Posterior vena cava (tissue), 2 donors: ENCODE results near the gene RIMKLA. TPM values are rescaled to one million over a fixed set of nuclear protein-coding genes. Genes with fewer than 3 reads are reported as not detected.

Experiments used
- DNase-seq: peaks from one replicate; pipeline ENCODE4 v3.0.0-alpha.2; 2020; ENCODE audit warnings: low spot score
- intact Hi-C, 2 donors: fragments of 100-400 bp; cut with DNase I; formaldehyde crosslinking; loops; one replicate each; pipeline versions ENCODE4 v1.14.1 to v1.14.2; 2022 to 2023
- total RNA-seq, 2 donors: library from RNA; stranded (reverse); fragmentation: NEBNext Ultra II Directional; extraction: Animal tissue kit (Norgen Biotek cat#: 25700); gene quantifications; one replicate each; pipeline ENCODE4 v1.2.1, GENCODE V29; 2021
- donor health status: DM: yes; HTN: yes; CAD: no.
- donor health status: DM: yes; HTN: yes; CAD: no.

RIMKLA gene
- total RNA-seq, 2 donors from 2014 or later, result 0.24 to 0.74 TPM

DNA sequence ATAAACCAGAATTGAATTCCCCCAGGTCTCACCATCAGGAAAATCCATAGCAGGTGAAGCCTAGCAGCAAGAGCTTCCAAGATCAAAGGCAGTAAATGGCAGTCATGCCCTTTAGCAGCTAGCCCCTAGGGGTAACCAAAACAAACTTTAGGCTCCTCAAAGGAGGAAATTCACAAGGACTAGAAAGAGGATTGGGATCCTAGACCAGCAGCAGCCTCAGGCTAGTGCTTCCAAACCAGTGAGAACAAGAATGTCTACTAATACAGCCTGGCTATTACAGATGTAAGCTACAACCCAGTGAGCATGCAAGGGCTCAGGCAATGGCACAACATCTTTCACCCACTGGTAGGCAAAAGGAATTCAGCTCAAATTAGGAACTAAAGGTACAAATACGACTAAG is 11.1 kb upstream of the RIMKLA start:
- intact Hi-C loops, result no loop called here
- DNase-seq, result no peak

DNA sequence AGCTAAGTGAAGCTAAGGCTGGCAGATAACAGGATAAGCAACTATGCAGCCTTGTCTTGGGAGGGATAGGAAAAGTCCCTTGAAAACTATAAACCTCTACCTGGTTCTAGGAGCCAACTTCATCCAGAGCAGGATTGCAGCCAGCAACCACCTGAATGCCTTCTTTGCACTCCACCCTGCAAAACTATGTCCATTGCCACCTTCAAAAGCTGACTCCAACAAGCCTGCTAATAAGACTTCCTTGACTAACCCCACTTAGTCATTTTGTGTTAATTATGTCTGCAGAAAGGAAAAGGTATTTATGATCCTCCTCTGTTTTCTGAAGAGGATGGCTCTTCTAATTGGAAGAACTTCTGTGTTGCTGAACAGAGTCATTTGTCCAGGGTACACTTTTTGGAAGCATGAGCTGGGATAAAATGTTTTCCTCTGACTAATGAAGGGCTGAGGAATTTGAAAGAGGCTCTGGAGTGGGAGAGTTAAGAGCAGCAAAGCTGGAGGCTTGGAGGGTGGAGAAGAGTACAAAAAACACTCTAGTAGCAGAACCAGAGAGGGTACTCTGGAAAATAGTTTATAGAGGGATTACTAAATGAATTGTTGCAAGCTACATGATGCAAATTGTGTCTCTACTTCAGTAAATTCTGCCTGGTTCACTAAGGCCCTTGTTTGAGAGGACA is 9.6 kb upstream of the RIMKLA start:
- no peak for DNase-seq
- intact Hi-C loops, result no loop called here

DNA sequence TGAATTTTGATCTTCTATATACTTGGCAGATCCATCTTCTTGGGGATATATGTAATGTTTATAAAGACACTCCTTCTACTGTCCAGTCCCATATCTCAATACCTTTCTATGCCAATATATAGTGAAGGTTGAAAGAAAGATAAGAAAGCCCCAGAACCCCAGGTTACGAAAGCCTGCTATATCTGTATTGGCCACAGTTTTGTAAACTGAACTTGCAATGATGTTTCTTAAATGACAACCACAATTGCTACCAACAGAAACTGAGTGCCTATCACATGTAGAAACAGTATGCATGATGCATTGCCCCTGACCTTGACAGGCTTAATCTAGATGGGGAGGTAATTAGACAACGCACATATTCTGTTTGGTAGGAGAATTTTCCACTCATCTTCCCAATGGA is 7.8 kb upstream of the RIMKLA start:
- DNase-seq, result no peak
- intact Hi-C loops, result no loop called here

DNA sequence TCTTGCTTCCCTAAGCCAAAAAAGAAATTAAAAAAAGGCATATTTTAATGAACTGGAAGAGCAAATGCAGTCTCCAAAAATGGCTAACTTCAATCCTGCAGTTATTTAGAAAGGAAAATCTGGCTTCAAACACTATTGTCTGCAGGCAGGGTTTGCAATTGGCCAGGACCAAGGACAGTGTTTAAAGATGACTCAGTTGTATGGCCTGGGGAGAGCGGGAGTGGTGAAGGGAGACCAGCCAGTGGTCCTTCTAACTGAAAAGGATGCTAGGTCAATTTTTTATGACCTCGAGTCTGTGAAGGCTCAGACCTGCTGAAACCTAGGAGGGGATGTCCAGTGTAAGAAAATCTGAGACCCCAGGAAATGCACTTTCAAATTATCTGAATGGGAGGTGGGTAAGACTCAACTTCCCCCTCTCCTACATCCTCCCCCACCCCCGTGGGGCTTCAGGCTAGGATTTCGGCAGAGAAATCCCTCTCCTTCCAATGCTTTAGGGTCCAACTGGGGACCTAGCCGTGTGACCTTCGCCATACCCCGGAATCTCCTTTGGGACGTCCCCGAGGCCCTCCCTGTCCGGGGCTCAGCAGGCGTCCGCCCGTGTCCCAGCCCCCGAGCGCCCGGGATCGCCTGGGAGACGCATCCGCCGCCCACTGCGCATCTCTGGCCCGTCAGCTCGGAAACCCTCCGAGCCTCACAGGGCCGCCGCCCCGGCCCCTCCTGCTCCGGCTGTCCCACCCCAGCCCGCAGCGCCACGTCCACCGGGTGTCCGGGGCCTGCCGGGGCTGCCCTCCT is 602 bp upstream of the RIMKLA start:
- intact Hi-C loops, result no loop called here
- DNase-seq, result no peak

DNA sequence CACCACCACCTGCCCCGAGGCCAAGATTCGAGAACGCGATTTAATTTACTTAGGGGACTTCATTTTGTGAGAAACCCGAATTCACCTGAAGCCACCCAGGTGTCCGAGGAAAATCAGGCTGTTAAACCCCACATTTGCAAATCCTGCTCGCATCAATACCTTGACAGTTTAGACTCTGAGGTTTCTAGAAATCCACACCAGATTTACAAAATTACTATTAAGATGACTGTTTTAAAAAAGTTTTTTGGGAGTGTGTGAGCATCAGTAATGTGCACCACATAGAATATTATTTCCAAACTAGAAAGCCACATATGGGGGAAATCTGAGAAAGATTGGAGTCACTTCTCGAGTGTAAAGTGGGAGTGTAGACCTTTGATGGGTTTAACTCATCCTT is 685 bp downstream of the RIMKLA start:
- DNase-seq, result no peak
- intact Hi-C loops, result no loop called here

DNA sequence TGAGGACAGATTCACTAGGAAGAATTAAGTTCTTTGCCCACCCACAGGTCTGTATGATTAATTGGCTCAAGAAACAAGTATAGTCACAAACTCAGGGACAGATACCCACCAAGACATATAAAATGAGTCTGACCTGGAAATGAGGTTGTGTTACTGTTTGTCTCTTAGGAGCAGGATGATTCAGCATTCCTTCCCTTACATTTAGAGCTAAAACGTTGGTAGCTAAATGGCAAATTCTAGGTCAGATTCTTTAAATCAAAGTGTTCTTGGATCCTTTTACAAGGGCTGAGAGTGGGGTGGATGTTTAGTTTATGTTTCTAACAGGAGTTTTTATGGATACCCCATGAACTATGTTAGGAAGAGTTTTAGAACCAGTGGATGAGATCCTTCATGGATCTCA is 4.7 kb downstream of the RIMKLA start:
- DNase-seq, result no peak
- intact Hi-C loops, result no loop called here

DNA sequence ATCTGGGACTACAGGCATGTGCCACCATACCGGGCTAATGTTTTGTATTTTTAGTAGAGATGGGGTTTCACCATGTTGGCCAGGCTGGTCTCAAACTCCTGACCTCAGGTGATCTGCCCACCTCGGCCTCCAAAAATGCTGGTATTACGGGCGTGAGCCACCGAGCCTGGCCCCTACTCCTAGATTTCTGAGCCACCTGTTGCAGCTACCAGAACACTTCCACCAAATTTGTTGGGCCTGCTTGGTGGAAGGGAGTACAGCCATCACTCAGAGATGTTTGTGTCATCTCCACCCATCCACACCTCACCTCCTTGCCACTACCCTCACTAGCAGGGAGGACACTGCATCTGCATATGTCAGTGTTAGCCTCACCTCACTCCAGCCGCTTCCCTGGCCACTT is 5.5 kb downstream of the RIMKLA start:
- intact Hi-C loops, result no loop called here
- DNase-seq, result no peak

- no peak for DNase-seq
- intact Hi-C loops, result no loop called here
These were observed 11.7 kb downstream of the RIMKLA start for GRCh38 chr1:42392255-42392654.

DNA sequence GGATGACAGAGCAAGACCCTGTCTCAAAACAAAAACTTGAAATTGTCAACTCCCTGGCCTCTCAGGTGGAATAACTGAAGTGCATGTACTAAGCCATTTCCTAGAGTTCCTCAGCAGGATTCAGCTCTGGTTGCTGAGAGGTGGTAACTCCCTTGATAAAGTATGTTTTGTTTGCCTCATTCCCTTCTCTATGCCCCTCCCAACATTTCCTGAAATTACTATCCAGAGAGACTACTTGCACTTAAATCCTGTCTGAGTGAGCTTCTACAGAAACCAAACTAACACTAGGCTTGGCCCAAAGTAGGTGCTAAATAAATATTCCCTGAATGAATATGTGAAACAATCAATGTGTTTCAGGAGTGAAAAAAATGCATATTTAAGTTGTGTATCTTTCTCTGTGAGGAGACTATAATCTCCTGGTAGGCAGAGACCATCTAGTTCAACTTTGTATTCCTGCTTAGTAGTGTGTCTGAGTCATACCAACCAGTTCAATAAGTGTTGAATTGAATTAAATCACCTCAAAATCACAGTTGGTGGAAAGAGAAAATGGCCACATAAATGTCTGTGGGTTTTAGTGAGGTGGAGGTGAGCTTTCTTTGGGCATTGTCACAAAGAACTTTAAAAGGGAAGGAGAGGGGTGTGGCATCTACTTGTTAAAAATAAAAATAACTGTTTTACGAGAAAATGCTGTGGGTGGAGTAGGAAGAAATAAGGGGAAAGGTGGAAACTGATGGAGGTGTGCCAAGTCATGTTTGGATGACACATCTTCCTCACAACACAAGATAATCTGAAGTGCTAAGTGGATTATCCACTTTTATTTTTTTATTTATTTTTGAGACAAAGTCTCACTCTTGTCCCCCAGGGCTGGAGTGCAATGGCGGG is 12.6 kb downstream of the RIMKLA start:
- intact Hi-C loops, result no loop called here
- DNase-seq, result no peak

DNA sequence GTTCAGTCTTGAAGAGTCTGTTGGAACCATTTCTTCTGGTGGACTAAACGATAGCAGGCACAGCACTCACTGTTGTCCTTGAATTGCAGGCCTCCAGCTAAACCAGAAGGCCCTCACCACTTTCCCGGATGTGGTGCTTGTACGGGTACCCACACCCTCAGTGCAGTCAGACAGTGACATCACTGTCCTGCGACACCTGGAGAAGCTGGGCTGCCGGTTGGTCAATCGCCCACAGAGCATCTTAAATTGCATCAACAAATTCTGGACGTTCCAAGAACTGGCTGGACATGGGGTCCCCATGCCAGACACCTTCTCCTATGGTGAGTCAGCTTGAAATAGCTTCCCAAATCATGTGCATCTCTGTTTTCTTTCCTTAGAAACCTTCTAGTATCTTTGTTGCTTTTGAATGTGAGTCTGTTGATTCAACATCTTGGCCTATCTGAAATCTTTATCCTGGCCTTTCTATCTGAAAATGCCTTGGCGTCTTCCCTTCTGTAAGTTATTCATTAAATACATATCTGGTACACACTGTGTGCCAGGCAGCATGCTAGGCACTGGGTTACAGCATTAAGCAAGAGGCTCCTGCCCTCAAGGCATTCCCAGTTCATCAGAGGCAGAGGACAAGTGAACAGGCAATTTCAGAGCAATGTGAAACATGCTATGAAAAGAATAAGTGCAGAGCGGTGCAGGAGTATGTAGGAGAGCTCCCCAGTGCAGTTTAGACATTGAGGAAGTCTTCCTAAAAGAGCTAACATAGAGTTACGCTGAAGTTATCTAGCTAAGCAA is 18.9 kb downstream of the RIMKLA start:
- intact Hi-C loops, result no loop called here
- no peak for DNase-seq

DNA sequence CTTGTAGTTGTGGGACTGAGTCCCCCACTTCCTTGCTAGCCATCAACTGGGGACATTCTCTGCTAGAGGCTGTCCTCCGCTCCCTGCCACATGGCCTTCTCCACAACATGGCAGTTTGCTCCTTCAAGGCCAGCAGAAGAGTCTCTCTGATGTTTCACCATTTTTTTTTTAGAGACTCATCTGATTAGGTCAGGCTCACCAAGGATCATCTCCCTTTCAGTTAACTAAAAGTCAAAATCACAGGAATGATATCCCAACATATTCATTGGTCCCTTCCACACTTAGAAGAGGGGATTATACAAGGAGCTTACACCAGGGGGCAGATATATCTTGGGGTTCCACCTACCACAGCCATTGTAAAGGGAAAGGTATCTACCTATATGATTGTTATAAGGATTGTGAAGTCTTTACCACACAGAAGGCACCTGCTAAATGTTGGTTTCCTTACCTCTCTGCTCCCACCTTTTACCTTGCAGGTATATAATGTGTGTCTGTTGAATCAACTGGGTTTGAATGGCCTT is 23.3 kb downstream of the RIMKLA start:
- intact Hi-C loops, result loop anchor here in 1 of 2 donors (2.0 kb wide), 1 partner anchor 69 kb away; no protein-coding TSS in a partner anchor
- no peak for DNase-seq

DNA sequence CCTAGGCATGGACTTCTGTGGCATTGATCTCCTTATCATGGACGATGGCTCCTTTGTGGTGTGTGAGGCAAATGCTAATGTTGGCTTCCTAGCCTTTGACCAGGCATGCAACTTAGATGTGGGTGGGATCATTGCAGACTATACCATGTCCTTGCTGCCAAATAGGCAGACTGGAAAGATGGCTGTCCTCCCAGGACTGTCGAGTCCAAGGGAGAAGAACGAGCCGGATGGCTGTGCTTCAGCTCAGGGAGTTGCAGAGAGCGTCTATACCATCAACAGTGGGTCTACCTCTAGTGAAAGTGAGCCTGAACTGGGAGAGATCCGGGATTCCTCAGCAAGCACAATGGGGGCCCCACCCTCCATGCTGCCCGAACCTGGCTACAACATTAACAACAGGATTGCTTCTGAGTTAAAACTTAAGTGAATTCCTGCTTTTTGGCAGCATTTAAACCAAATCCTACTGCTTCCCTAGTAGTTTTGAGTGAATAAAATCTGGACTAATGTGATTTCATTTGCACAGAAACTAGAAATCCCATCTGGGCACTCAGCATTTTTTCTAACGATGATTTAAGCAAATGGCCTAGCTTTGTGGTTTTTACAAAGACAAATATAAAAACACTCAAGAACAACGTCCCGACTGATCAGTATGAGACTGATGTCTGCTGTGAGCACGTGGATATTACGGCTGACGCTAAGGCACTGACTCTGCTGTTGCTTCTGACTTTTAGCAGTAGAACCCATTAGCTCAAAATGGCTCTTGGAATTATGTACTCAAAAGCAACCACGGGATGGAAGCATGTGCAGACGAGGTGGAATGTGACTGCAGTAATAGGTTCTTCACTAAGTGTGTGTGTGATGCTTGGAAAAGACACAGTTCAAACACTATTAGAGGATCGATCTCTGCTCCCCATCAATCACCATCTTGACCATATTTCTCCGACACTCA is 34.2 kb downstream of the RIMKLA start:
- intact Hi-C loops, result no loop called here

GRCh38 chr1:42417166-42417565 is 36.6 kb downstream of the RIMKLA start:
- intact Hi-C loops, result no loop called here
- no peak for DNase-seq

More for the DNA sequence above, 34.2 kb downstream of the RIMKLA start:
- no peak for DNase-seq

DNA sequence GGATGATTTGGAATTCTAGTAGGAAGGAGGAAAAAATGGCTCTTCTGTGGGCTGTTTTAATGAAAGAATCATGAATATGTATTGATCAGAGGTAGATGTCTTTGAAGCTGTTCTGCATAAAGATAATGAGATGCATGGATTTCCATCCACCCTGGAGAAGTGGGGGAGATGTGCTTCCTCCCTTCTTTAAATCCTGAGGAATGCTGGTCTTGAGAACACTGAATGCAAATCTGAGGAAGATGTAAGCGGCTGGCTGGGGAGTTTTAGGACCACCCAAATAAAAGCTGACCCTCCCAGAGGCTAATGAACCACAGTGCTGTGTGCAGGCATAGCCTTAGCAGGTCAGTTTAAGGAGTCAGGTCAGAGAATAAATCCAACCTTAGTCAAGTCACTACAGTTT is 37.9 kb downstream of the RIMKLA start:
- no peak for DNase-seq
- intact Hi-C loops, result no loop called here

GRCh38 chr1:42419126-42419821 is 38.7 kb downstream of the RIMKLA start:
- intact Hi-C loops, result no loop called here
- no peak for DNase-seq

GRCh38 chr1:42420121-42420520 is 39.5 kb downstream of the RIMKLA start:
- no peak for DNase-seq
- intact Hi-C loops, result no loop called here

DNA sequence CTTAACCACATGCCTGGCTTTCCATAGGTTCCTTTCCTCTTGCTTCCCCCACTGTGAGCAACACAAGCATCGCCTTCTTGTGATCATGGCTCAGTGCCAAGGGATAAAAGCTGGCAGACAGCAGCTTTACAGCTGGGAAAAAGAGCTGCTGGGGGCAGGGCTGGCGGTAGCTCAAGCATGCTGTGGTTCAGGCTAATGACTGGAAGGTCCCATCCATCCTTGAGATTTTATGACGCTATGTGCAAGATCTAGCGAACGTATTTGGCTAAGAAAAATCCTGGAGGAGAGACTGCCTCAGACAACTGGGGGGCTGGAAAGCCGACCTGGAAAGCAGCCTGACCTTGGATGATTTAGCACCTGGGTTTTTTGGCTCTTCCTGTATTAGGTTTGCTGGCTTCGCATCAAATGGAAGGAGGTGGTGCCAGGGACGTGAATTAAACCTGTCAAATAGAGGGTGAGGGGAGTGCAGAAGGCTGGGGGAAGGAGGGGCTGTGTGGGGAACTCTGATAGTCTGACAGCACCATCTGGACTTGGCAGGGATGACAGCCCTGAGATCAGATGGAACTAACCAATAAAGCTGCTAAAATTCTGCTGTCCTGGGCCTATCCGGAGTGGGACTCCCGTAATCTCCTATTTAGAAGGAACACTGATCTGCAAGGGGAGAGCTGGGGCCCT is 40.5 kb downstream of the RIMKLA start:
- intact Hi-C loops, result no loop called here
- DNase-seq, result no peak
